ENCODE results near the gene PSPC1.
"Not testable (repeated sequence)": the region's sequence is repeated elsewhere in the genome, so short reads cannot be mapped to it uniquely, and the experiment has no call there.

Gene PSPC1

DNA sequence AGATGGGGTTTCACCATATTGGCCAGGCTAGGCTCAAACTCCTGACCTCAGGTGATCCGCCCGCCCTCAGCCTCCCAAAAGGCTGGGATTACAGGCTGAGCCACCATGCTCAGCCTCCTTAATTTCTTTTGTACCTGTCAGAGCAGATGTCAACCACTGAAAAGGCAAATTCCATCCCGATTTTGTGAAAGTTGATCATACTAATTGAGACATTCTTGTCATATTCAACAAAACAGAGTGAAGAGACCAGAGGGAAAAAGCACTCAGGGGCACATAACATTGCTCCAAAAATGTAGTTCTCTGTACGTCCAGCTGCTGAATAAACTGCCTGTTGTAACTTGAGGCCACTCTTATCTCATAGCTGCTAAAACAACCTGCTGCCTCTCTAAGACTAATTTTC, 27.4 kb upstream of the PSPC1 start:
- Histone ChIP-seq H3K4me3 (no peak overlapping the region), H3K27ac (no peak overlapping the region)
- DNase-seq (ENCODE audit: low spot score) = no peak
- TF ChIP-seq, protein P1, sequence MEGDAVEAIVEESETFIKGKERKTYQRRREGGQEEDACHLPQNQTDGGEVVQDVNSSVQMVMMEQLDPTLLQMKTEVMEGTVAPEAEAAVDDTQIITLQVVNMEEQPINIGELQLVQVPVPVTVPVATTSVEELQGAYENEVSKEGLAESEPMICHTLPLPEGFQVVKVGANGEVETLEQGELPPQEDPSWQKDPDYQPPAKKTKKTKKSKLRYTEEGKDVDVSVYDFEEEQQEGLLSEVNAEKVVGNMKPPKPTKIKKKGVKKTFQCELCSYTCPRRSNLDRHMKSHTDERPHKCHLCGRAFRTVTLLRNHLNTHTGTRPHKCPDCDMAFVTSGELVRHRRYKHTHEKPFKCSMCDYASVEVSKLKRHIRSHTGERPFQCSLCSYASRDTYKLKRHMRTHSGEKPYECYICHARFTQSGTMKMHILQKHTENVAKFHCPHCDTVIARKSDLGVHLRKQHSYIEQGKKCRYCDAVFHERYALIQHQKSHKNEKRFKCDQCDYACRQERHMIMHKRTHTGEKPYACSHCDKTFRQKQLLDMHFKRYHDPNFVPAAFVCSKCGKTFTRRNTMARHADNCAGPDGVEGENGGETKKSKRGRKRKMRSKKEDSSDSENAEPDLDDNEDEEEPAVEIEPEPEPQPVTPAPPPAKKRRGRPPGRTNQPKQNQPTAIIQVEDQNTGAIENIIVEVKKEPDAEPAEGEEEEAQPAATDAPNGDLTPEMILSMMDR (IDR thresholded peaks at IDR 0.05) = no peak

DNA sequence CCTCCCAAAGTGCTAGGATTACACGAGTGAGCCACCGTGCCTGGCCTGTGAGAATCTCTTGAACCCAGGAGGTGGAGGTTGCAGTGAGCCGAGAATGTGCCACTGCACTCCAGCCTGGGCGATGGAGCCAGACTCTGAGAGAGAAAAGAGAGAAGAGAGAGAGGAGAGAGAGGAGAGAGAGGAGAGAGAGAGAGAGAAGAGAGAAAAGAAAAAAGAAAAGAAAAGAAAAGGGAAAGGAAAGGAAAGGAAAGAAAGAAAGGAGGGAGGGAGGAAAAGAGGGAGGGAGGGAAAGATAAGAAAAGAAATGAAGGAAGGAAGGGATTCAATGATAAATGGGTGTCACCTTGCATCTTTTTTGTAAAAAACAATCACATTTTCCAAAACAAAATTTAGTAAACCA, 23.0 kb upstream of the PSPC1 start:
- TF ChIP-seq, protein P1 (IDR thresholded peaks at IDR 0.05) = no peak
- H3K27ac ChIP-seq = no peak overlapping the region
- H3K4me3 ChIP-seq = no peak overlapping the region
- DNase-seq (ENCODE audit: low spot score) = no peak

DNA sequence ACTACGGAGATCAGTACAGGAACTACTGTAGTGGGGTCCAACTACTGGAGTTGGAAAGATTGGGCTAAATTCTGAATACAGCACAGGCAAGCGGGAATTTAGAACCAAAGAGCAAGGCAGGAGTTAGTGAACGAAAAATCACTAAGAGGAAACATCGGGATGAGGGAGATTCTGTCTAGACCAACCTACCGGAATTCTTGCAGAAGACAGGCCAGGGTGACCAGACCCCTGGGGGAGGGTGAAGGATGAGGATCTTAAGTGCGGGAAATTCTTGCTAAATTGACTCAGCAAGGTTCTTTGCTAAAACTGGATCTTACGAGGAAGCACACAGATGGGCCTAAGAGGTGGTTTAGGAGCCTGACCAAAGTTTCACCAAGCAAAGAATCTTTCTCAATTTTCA, 13.2 kb upstream of the PSPC1 start:
- TF ChIP-seq, protein P1 (IDR thresholded peaks at IDR 0.05) = no peak
- Histone ChIP-seq H3K4me3 (no peak overlapping the region), H3K27ac (no peak overlapping the region)
- no peak for DNase-seq (ENCODE audit: low spot score)

DNA sequence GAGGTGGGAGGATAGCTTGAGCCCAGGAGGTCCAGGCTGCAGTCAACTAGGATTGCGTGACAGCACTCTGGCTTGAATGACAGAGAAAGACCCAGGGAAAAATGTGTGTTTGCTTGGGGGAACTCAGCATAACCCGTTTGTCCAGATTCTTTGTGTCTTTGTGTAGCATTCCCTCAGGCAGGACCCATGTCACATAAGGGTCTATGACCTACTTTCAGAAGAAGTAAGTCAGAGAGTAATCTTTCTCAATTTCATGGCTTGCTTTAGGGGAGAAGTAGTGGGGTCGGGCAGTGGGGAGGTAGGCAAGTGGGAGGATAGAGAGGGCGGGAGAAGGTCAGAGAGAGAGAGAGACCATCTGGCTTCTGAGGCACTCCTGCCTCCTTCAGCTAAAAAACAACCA, 11.9 kb upstream of the PSPC1 start:
- Histone ChIP-seq H3K27ac (no peak overlapping the region), H3K4me3 (no peak overlapping the region)
- TF ChIP-seq, protein P1 (IDR thresholded peaks at IDR 0.05) = no peak
- DNase-seq (ENCODE audit: low spot score) = no peak

DNA sequence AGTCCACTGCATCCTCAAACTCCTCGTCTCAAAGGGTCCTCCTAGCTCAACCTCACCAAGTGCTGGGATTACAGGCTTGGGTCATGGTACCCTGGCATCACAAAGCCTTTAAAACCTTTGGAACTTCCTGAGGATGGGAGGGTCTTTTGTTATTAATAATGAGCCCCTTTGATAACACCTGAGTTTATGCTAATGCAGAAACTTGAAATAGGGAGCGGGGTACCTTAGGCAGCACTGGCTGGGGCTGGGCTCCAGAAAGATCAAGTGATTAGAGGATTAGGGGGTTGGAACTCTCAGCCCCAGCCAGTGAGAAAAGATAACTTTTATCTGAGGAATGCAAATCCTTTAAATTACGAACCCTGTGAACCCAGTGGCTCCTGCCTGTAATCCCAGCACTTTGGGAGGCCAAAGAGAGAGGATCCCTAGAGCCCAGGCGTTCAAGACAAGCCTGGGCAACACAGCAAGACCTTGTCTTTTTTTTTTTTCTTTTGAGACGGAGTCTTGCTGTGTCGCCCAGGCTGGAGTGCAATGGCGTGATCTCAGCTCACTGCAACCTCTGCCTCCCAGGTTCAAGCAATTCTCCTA, 9.3 kb upstream of the PSPC1 start:
- no peak overlapping the region for H3K4me3 ChIP-seq
- no peak for DNase-seq (ENCODE audit: low spot score)
- TF ChIP-seq, protein P1 (IDR thresholded peaks at IDR 0.05) = no peak
- H3K27ac ChIP-seq = no peak overlapping the region

DNA sequence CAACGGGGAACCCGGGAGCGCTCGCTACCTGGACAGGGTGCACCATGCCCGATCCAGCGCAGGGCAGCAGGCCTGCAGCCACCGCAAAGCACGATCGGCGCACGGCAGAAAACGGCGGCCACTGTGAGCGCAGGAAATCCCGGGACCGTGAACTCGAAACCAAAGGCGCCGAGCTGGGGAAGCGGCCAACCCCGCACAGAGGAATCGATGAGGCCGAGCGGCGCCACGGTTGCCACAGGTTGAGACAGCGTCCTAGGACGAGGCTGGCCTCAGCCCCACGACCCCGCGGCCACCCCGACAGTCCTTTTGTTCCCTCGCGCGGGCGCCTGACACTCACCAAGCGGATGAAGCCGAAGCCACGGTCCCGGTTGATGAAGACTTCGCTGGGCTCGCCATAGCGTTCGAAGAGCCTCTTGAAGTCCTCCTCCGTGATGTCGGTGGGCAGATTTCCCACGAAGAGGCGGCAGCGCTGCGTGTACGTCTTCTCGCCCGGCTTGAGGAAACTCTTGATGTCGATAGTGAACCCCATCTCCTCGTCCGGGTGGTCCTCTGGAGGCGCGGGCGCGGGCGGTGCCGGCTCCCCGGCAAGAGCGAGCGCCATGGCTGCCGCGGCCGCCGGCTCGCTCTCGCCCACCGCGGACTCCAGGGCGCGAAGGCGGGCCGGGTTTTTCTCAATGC, 557 bp downstream of the PSPC1 start:
- TF ChIP-seq, protein P1 (IDR thresholded peaks at IDR 0.05) = no peak
- peak; percentile 78 for DNase-seq (ENCODE audit: low spot score)
- Histone ChIP-seq H3K4me3 (peak overlapping the region; percentile 100), H3K27ac (peak overlapping the region; percentile 78 to 99)

DNA sequence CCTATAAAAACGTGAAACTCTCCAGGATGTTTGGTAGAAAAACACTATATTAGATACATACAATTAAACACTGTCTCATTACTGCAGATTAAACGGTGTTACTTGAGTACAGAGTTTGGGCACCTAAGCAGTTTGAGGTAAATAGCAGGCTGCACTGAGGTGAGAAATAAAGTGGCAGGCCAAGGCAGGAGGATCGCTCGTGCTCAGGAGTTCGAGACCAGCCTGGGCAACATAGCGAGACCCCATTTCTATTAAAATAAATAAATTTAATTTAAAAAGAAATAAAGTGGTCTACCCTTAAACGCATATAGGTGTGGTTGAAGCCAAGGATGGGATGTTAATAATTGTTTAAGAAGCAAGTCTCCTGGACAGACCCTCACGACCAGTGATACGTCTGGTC, 1.2 kb downstream of the PSPC1 start:
- Histone ChIP-seq H3K4me3 (peak overlapping the region; percentile 100), H3K27ac (peak overlapping the region; percentile 78 to 99)
- DNase-seq (ENCODE audit: low spot score) = no peak
- TF ChIP-seq, protein P1 (IDR thresholded peaks at IDR 0.05) = no peak

DNA sequence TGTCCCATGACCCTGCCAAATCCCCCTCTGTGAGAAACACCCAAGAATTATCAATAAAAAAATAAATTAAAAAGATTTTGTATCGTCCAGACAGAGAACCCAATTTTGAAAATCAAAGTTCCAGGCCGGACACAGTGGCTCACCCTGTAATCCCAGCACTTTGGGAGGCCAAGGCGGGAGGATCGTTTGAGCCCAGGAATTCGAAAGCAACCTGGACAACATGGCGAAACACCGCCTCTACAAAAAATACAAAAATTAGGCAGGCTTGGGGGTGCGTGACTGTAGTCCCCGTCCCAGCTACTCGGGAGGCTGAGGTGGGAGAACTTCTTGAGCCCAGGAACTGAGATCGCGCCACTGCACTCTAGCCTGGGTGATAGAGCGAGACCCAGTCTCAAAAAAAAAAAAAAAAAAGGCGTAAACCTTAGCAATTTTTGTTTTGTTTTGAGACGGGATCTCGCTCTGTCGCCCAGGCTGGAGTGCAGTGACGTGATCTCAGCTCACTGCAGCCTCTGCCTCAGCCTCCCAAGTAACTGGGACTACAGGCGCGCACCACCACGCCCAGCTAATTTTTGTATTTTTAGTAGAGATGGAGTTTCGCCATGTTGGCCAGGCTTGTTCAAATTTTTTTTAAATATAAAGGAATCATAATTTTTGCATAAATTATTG, 1.9 kb downstream of the PSPC1 start:
- not testable (repeated sequence) for DNase-seq (ENCODE audit: low spot score)
- Histone ChIP-seq H3K4me3 (peak overlapping the region; percentile 100), H3K27ac (peak overlapping the region in 1 of 2 donors; percentile 78)

Measured in coronary artery (tissue), 2 donors.